HTERT RPE-1 (cell line): ENCODE measurements around the gene PCDH1.

Source experiments
- in situ Hi-C: fragments of 300-500 bp; cut with MboI; formaldehyde crosslinking; loops from 4 replicates; pipeline ENCODE4 v1.14.3; 2020; ENCODE audit warnings: low sequenced_read_pairs

PCDH1 gene

GRCh38 chr5:141875022-141875740 is 3.0 kb downstream of the PCDH1 start:
- in situ Hi-C loops: no loop called here

GRCh38 chr5:141874262-141874964 is 3.8 kb downstream of the PCDH1 start:
- in situ Hi-C loops: no loop called here

- in situ Hi-C loops: no loop called here
Observed at GRCh38 chr5:141873933-141874261, 4.3 kb downstream of the PCDH1 start.

GRCh38 chr5:141872496-141873356 is 5.5 kb downstream of the PCDH1 start:
- in situ Hi-C loops: no loop called here

- in situ Hi-C loops: no loop called here
Observed at GRCh38 chr5:141871870-141872269, 6.3 kb downstream of the PCDH1 start.

GRCh38 chr5:141870871-141871270 is 7.3 kb downstream of the PCDH1 start:
- in situ Hi-C loops: no loop called here

GRCh38 chr5:141870228-141870627 is 8.0 kb downstream of the PCDH1 start:
- in situ Hi-C loops: no loop called here

GRCh38 chr5:141869514-141869913 is 8.7 kb downstream of the PCDH1 start:
- in situ Hi-C loops: no loop called here

- in situ Hi-C loops: no loop called here
Observed at GRCh38 chr5:141869040-141869439, 9.2 kb downstream of the PCDH1 start.

- in situ Hi-C loops: no loop called here
Observed at GRCh38 chr5:141868541-141868940, 9.7 kb downstream of the PCDH1 start.

GRCh38 chr5:141867651-141868050 is 10.6 kb downstream of the PCDH1 start:
- in situ Hi-C loops: no loop called here

- in situ Hi-C loops: no loop called here
Observed at GRCh38 chr5:141867139-141867538, 11.1 kb downstream of the PCDH1 start.

GRCh38 chr5:141866096-141866495 is 12.1 kb downstream of the PCDH1 start:
- in situ Hi-C loops: no loop called here

- in situ Hi-C loops: no loop called here
Observed at GRCh38 chr5:141865406-141865805, 12.8 kb downstream of the PCDH1 start.

- in situ Hi-C loops: no loop called here
Observed at GRCh38 chr5:141864371-141865370, 13.5 kb downstream of the PCDH1 start.

GRCh38 chr5:141863569-141864178 is 14.5 kb downstream of the PCDH1 start:
- in situ Hi-C loops: no loop called here

- in situ Hi-C loops: no loop called here
Observed at GRCh38 chr5:141862936-141863543, 15.2 kb downstream of the PCDH1 start.

- in situ Hi-C loops: no loop called here
Observed at GRCh38 chr5:141861194-141861593, 17.0 kb downstream of the PCDH1 start.

- in situ Hi-C loops: no loop called here
Observed at GRCh38 chr5:141858079-141858765, 20.0 kb downstream of the PCDH1 start.
